Stomach (tissue), 9 donors: ENCODE results near the gene SH3BP2. TPM values are rescaled to one million over a fixed set of nuclear protein-coding genes. Genes with fewer than 3 reads are reported as not detected.

ENCODE experiments used
- DNase-seq, 2 donors: peaks; one replicate each; pipeline versions ENCODE4 v3.0.0 to v3.0.0-alpha.2; 2013 to 2019
- H3K27ac ChIP-seq, 5 donors: fragments of 200-600 bp in 4 of 5; sonication (generic) in 4 of 5; one replicate each; pipeline ENCODE4 v1.5.1; 2013 to 2019; ENCODE audit warnings: mild to moderate bottlenecking in 1 of 5, moderate library complexity in 1 of 5
- H3K27me3 ChIP-seq, 3 donors: fragments of 200-600 bp; sonication (generic); one replicate each; pipeline ENCODE4 v1.5.1; 2017 to 2019; ENCODE audit warnings: mixed run types in 1 of 3
- H3K36me3 ChIP-seq, 4 donors: fragments of 200-600 bp; sonication (generic); 1 replicate in 3 of 4; 2 replicates in 1 of 4; pipeline ENCODE4 v1.5.1; 2016 to 2019
- H3K4me1 ChIP-seq, 4 donors: fragments of 200-600 bp; sonication (generic); one replicate each; pipeline ENCODE4 v1.5.1; 2016 to 2019
- H3K4me3 ChIP-seq, 4 donors: fragments of 200-600 bp; sonication (generic) in 3 of 4; one replicate each; pipeline ENCODE4 v1.5.1; 2016 to 2019; ENCODE audit warnings: mild to moderate bottlenecking in 1 of 4
- H3K9me3 ChIP-seq, 4 donors: fragments of 200-600 bp; sonication (generic); one replicate each; pipeline ENCODE4 v1.5.1; 2016 to 2019
- CTCF ChIP-seq, 7 experiments: fragments of 450-650 bp in 4 of 7; fragments of 200-600 bp in 3 of 7; sonication (generic) in 3 of 7; IDR thresholded peaks; one replicate each; pipeline ENCODE4 v1.5.1; 2016 to 2019; ENCODE audit warnings: antibody characterized with exemption in 7 of 7, control low read depth in 2 of 7, mild to moderate bottlenecking in 1 of 7
- EP300 ChIP-seq: sonication (generic); formaldehyde crosslinking; IDR thresholded peaks from one replicate; pipeline ENCODE4 v1.6.1; 2017; ENCODE audit warnings: antibody characterized with exemption
- POLR2A ChIP-seq, 4 donors: fragments of 450-650 bp; IDR thresholded peaks; one replicate each; pipeline ENCODE4 v1.6.1; 2016; ENCODE audit warnings: antibody characterized with exemption in 4 of 4, control low read depth in 2 of 4, mild to moderate bottlenecking in 1 of 4, moderate library complexity in 1 of 4
- POLR2AphosphoS5 ChIP-seq, 3 donors: sonication (generic); formaldehyde crosslinking; IDR thresholded peaks; one replicate each; pipeline ENCODE4 v1.6.1; 2016; ENCODE audit warnings: antibody characterized with exemption in 3 of 3
- WGBS, 5 donors: extraction: QIAGEN DNeasy Blood & Tissue Kit in 3 of 5; methylation state at CpG; one replicate each; pipeline versions ENCODE4 v1.1.5 to v1.1.7; 2013 to 2018; 5-methylcytosine and 5-hydroxymethylcytosine counted together
- intact Hi-C: fragments of 100-400 bp; cut with DNase I; formaldehyde crosslinking; loops from one replicate; pipeline ENCODE4 v1.15.1; 2023; ENCODE audit warnings: low total_unique reads
- polyA plus RNA-seq, 3 donors: library from polyadenylated mRNA; stranded (reverse); fragments of 200-250 nt; gene quantifications; one replicate each; pipeline ENCODE4 v1.2.3, GENCODE V29; 2013
- total RNA-seq, 5 donors: library from RNA; depleted of rRNA; stranded (reverse); fragments of >200 nt; gene quantifications; one replicate each; pipeline versions ENCODE4 v1.1.0 to v1.2.3, GENCODE V29; 2014 to 2016
- donor health status: healthy with polysubstance abuse.
- donor health status: Bipolar disorder and iron deficiency.
- donor health status: healthy.

The SH3BP2 gene
- total and polyA plus RNA-seq, 8 donors = 9.0 to 151 (median 32.7) TPM

DNA sequence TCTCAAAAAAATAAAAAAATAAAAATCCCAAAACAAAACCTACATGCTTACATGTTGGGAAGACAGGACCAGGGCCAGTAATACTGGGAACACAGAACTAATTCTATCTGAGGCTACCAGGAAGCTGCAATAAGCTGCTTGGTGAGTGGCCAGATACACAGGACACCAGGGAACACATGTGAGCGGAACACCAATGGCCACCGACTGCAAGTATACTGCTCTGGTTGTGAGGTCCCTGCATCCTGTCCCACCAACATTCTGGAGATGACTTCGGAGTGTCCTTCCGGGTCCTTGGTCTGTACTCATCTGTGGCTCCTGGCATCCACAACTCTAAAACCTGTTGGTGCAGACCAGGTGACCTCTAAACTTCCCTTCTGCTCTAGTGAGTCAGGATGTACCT lies 39.4 kb upstream of the SH3BP2 start:
- DNase-seq = peak in 1 of 2 donors; percentile 32
- WGBS, 5 donors = 71 to 90% (median 74%) methylated on average over 4 of the region's 4 CpGs
- intact Hi-C loops = no loop called here

DNA sequence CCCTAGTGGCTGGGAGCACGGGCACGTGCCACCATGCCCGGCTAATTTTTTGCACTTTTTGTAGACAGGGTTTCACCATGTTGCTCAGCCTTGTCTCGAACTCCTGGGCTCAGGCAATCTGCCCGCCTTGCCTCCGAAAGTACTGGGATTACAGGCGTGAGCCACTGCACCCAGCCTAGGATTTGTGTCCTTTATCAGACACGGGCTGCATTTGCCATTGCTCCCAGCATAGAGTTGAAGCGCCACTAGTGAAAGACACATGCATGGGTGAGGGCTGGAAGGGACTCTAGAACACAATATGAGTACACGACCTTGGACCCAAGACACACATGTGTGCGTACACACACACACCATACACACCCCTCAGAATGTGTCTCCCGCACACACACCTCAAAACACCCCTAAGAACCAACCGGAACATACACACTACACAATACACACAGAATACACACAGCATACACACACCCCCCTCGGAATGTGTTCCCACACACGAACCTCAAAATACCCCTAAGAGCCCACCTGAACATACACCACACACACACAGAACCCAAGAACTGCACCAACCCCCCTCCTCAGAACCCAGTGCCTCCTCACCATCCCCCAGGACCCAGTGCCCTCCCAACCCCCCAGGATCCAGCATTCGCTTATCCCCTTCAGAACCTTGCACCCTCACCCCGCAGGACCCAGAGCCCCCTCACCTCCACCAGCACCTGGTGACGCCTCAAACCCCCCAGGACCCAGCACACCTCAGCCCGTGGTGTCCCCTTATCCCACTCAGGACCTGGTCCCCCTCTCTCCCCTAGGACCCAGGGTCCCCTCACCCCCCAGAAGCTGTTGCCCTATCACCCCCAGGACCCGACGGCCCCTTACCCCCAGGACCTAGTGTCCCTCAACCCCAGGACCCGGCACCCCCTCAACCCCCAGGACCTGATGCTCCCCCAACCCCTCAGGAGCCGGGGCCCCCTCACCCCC lies 37.8 kb upstream of the SH3BP2 start:
- intact Hi-C loops = no loop called here
- Histone ChIP-seq H3K36me3 (peaks cover 0 to 20% (median 5%) of the 10 kb centered on the region in 4 donors), H3K9me3 (no peaks in the 10 kb centered on the region), H3K4me1 (peaks cover 37 to 71% (median 55%) of the 10 kb centered on the region in 4 donors), H3K4me3 (peak overlapping the region; percentile 77 to 84 (median 82)), H3K27ac (peak overlapping the region; percentile 90 to 99 (median 95)), H3K27me3 (no peaks in the 10 kb centered on the region)
- WGBS, 5 donors = 26 to 46% (median 37%) methylated on average over 21 to 23 of the region's 23 CpGs
- TF ChIP-seq CTCF (IDR thresholded peaks at IDR 0.05) (no peak), POLR2A (IDR thresholded peaks at IDR 0.05) (no peak), POLR2AphosphoS5 (IDR thresholded peaks at IDR 0.05) (no peak), EP300 (no peak)
- DNase-seq = peak in 1 of 2 donors; percentile 27

More for the DNA sequence above, 39.4 kb upstream of the SH3BP2 start:
- Histone ChIP-seq H3K4me3 (no peak overlapping the region), H3K27ac (no peak overlapping the region), H3K27me3 (no peaks in the 10 kb centered on the region), H3K9me3 (no peaks in the 10 kb centered on the region), H3K36me3 (peaks cover 0 to 23% (median 5%) of the 10 kb centered on the region in 4 donors), H3K4me1 (peaks cover 34 to 66% (median 53%) of the 10 kb centered on the region in 4 donors)
- TF ChIP-seq EP300 (no peak), CTCF (IDR thresholded peaks at IDR 0.05) (no peak), POLR2AphosphoS5 (IDR thresholded peaks at IDR 0.05) (no peak), POLR2A (IDR thresholded peaks at IDR 0.05) (no peak)

DNA sequence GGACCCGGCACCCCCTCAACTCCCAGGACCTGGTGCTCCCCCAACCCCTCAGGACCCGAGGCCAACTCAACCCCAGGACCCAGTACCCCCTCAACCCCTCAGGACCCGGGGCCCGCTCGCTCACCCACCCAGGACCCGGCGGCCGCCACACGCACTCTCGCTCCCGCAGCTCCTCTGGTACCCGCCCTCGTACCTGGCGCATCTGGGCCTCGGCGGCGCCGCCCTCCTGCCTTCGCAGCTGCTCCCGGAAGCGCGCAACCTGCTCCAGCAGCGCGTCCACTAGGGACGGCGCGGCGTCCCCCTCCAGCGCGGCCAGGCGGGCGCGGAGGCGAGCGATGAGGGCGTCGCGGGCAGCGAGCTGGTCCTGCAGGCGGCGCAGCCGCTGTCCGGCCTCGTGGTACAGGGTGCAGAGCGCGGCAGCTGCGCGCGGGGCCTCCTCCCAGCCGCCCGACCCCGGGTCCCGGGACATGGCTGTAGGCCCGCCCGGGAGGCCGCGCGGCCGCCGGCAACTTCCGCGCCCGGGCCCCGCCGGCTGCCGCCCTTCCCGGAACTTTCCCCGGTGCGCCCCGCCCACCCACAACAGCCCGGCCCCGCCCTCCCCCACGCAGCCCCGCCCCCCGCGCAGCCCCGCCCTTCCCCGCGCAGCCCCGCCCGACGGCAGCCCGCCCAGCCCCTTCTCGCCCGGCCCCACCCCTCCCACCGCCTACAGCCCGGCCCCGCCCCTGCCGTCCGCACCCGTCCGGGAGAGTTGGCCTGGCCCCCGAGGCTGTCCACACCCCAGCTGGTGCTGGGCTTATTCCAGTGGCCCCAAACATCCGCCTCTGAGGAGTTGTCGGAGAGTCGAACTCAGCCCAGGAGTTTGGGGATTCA lies 36.8 kb upstream of the SH3BP2 start, which contains the start of gene TNIP2:
TNIP2 (minus strand) TSS at position 516 of the 870 bp plus-strand sequence; CDS start at position 469, 47 bp downstream.
- intact Hi-C loops = no loop called here
- peaks cover 43 to 71% (median 51%) of the 10 kb centered on the region in 4 donors for H3K4me1 ChIP-seq
- 0 to 1% (median 0%) methylated on average over 19 to 92 of the region's 96 CpGs for WGBS, 5 donors

More for the DNA sequence above, 36.8 kb upstream of the SH3BP2 start, which contains the start of gene TNIP2:
- peak within 1 kb of the TSS; percentile 77 to 84 (median 82) for H3K4me3 ChIP-seq
- DNase-seq = peak; percentile 91 to 94
- peak within 1 kb of the TSS; percentile 90 to 99 (median 95) for H3K27ac ChIP-seq
- peaks cover 0 to 11% (median 5%) of the 10 kb centered on the region in 4 donors for H3K36me3 ChIP-seq
- H3K9me3 ChIP-seq = no peaks in the 10 kb centered on the region
- TF ChIP-seq POLR2A (IDR thresholded peaks at IDR 0.05) (no peak), CTCF (IDR thresholded peaks at IDR 0.05) (peak in 4 of 7 experiments; percentile 11 to 48 (median 16)), POLR2AphosphoS5 (IDR thresholded peaks at IDR 0.05) (peak; percentile 14 to 75 (median 73)), EP300 (no peak)
- no peaks in the 10 kb centered on the region for H3K27me3 ChIP-seq
